Stomach smooth muscle (tissue), 2 donors: ENCODE measurements around the gene KCNJ12.
"Not testable (repeated sequence)": the region's sequence is repeated elsewhere in the genome, so short reads cannot be mapped to it uniquely, and the experiment has no call there.

Source experiments
- H3K27ac ChIP-seq: one replicate; pipeline ENCODE4 v1.7.0; 2013; ENCODE audit warnings: mild to moderate bottlenecking, low read length, inconsistent platforms
- H3K27me3 ChIP-seq, 2 donors: one replicate each; pipeline ENCODE4 v1.7.0; 2013; ENCODE audit warnings: low read length in 2 of 2; ENCODE audit not compliant: insufficient read depth in 2 of 2, control insufficient read depth in 1 of 2
- H3K36me3 ChIP-seq, 2 donors: one replicate each; pipeline ENCODE4 v1.7.0; 2013; ENCODE audit warnings: low read length in 2 of 2; ENCODE audit not compliant: control insufficient read depth in 2 of 2, insufficient read depth in 2 of 2
- H3K4me1 ChIP-seq: one replicate; pipeline ENCODE4 v1.7.0; 2013; ENCODE audit warnings: low read length; ENCODE audit not compliant: control insufficient read depth, insufficient read depth
- H3K4me3 ChIP-seq, 2 donors: one replicate each; pipeline ENCODE4 v1.7.0; 2013; ENCODE audit warnings: low read length in 2 of 2
- H3K9ac ChIP-seq, 2 donors: one replicate each; pipeline ENCODE4 v1.7.0; 2013; ENCODE audit warnings: low read length in 2 of 2, mild to moderate bottlenecking in 1 of 2
- H3K9me3 ChIP-seq, 2 donors: one replicate each; pipeline ENCODE4 v1.7.0; 2013; ENCODE audit warnings: low read length in 2 of 2; ENCODE audit not compliant: control insufficient read depth in 2 of 2
- donor health status: healthy.
- donor health status: Pancreatic carcinoma.

Gene KCNJ12

GRCh38 chr17:21402926-21403325, 26.8 kb downstream of the KCNJ12 start:
- H3K9ac ChIP-seq = peak overlapping the region in 1 of 2 donors; percentile 50
- H3K9me3 ChIP-seq, H3K36me3 ChIP-seq, H3K4me3 ChIP-seq, H3K27me3 ChIP-seq: not testable (repeated sequence)
- peak overlapping the region; percentile 90 for H3K27ac ChIP-seq
- peaks cover 17% of the 10 kb centered on the region for H3K4me1 ChIP-seq

- H3K9me3 ChIP-seq, H3K4me3 ChIP-seq, H3K36me3 ChIP-seq, H3K27ac ChIP-seq, H3K27me3 ChIP-seq, H3K9ac ChIP-seq: not testable (repeated sequence)
- H3K4me1 ChIP-seq = peaks cover 17% of the 10 kb centered on the region
These were observed 27.9 kb downstream of the KCNJ12 start for GRCh38 chr17:21404106-21404505.

- H3K9me3 ChIP-seq, H3K27me3 ChIP-seq, H3K4me3 ChIP-seq, H3K36me3 ChIP-seq, H3K27ac ChIP-seq, H3K9ac ChIP-seq: not testable (repeated sequence)
- H3K4me1 ChIP-seq = peaks cover 17% of the 10 kb centered on the region
These were observed 28.4 kb downstream of the KCNJ12 start for GRCh38 chr17:21404539-21404938.

- not testable (repeated sequence) for H3K27ac ChIP-seq, H3K36me3 ChIP-seq, H3K27me3 ChIP-seq, H3K9ac ChIP-seq, H3K4me3 ChIP-seq, H3K9me3 ChIP-seq
- peaks cover 15% of the 10 kb centered on the region for H3K4me1 ChIP-seq
These were observed 29.0 kb downstream of the KCNJ12 start for GRCh38 chr17:21404956-21405731.

- not testable (repeated sequence) for H3K27me3 ChIP-seq, H3K36me3 ChIP-seq, H3K4me3 ChIP-seq, H3K9ac ChIP-seq, H3K9me3 ChIP-seq, H3K27ac ChIP-seq
- H3K4me1 ChIP-seq = peaks cover 11% of the 10 kb centered on the region
These were observed 29.8 kb downstream of the KCNJ12 start for GRCh38 chr17:21405904-21406400.

- H3K36me3 ChIP-seq, H3K4me1 ChIP-seq, H3K4me3 ChIP-seq, H3K27me3 ChIP-seq, H3K9me3 ChIP-seq, H3K9ac ChIP-seq, H3K27ac ChIP-seq: not testable (repeated sequence)
These were observed 30.7 kb downstream of the KCNJ12 start for GRCh38 chr17:21406616-21407404.

- H3K27ac ChIP-seq, H3K27me3 ChIP-seq, H3K9ac ChIP-seq, H3K4me1 ChIP-seq, H3K4me3 ChIP-seq, H3K9me3 ChIP-seq, H3K36me3 ChIP-seq: not testable (repeated sequence)
These were observed 31.6 kb downstream of the KCNJ12 start for GRCh38 chr17:21407752-21408151.

- not testable (repeated sequence) for H3K4me3 ChIP-seq, H3K27me3 ChIP-seq
These were observed 32.1 kb downstream of the KCNJ12 start for GRCh38 chr17:21408224-21408623.

GRCh38 chr17:21408766-21409300, 32.7 kb downstream of the KCNJ12 start:
- H3K4me1 ChIP-seq, H3K9me3 ChIP-seq, H3K4me3 ChIP-seq, H3K9ac ChIP-seq, H3K36me3 ChIP-seq, H3K27me3 ChIP-seq, H3K27ac ChIP-seq: not testable (repeated sequence)

More at GRCh38 chr17:21408224-21408623, 32.1 kb downstream of the KCNJ12 start:
- H3K9me3 ChIP-seq, H3K4me1 ChIP-seq, H3K27ac ChIP-seq, H3K36me3 ChIP-seq, H3K9ac ChIP-seq: not testable (repeated sequence)

GRCh38 chr17:21409388-21409787, 33.2 kb downstream of the KCNJ12 start:
- H3K9me3 ChIP-seq, H3K27ac ChIP-seq, H3K36me3 ChIP-seq, H3K4me3 ChIP-seq, H3K4me1 ChIP-seq, H3K9ac ChIP-seq, H3K27me3 ChIP-seq: not testable (repeated sequence)

GRCh38 chr17:21409971-21410370, 33.8 kb downstream of the KCNJ12 start:
- not testable (repeated sequence) for H3K27me3 ChIP-seq, H3K36me3 ChIP-seq, H3K4me1 ChIP-seq, H3K4me3 ChIP-seq, H3K27ac ChIP-seq, H3K9me3 ChIP-seq, H3K9ac ChIP-seq
